BE2C (cell line): ENCODE data around the gene MRPL55.

Source experiments
- DNase-seq: peaks from one replicate; pipeline ENCODE4 v3.0.0-alpha.2; 2020
- H3K27me3 ChIP-seq: fragments of 250-450 bp; sonication (Bioruptor Pico); 2 replicates; pipeline ENCODE4 v1.5.1; 2020; ENCODE audit warnings: mild to moderate bottlenecking
- H3K36me3 ChIP-seq: fragments of 250-450 bp; sonication (Bioruptor Pico); 2 replicates; pipeline ENCODE4 v1.5.1; 2020; ENCODE audit warnings: mild to moderate bottlenecking
- H3K4me1 ChIP-seq: fragments of 250-450 bp; sonication (Bioruptor Pico); 2 replicates; pipeline ENCODE4 v1.5.1; 2020
- H3K4me3 ChIP-seq: 2 replicates; pipeline ENCODE4 v1.5.1; 2011; ENCODE audit warnings: low read depth, low read length
- H3K9me3 ChIP-seq: fragments of 250-450 bp; sonication (Bioruptor Pico); 2 replicates; pipeline ENCODE4 v1.5.1; 2020
- CTCF ChIP-seq: IDR thresholded peaks from 2 replicates; pipeline ENCODE4 v1.5.1; 2012; ENCODE audit warnings: mild to moderate bottlenecking, low read depth, low read length

The MRPL55 gene

GRCh38 chr1:228155596-228156514, 46.8 kb upstream of the MRPL55 start:
- Histone ChIP-seq H3K4me3 (no peak overlapping the region), H3K4me1 (peaks cover 2% of the 10 kb centered on the region; the same call in 1 of the 2 replicates), H3K27me3 (no peaks in the 10 kb centered on the region), H3K36me3 (no peaks in the 10 kb centered on the region), H3K9me3 (no peaks in the 10 kb centered on the region)
- no peak for TF ChIP-seq CTCF
- no peak for DNase-seq

- H3K27me3 ChIP-seq = no peaks in the 10 kb centered on the region
- H3K4me1 ChIP-seq = peaks cover 11% of the 10 kb centered on the region
- peak; percentile 7 for DNase-seq
- no peak for TF ChIP-seq CTCF
- no peaks in the 10 kb centered on the region for H3K9me3 ChIP-seq
- no peaks in the 10 kb centered on the region for H3K36me3 ChIP-seq
- no peak overlapping the region for H3K4me3 ChIP-seq
Measured at GRCh38 chr1:228154670-228155571, 45.8 kb upstream of the MRPL55 start.

GRCh38 chr1:228154021-228154669, 45.0 kb upstream of the MRPL55 start:
- no peaks in the 10 kb centered on the region for H3K9me3 ChIP-seq
- no peak for DNase-seq
- H3K27me3 ChIP-seq = no peaks in the 10 kb centered on the region
- TF ChIP-seq CTCF = no peak
- peaks cover 17% of the 10 kb centered on the region for H3K4me1 ChIP-seq
- no peak overlapping the region for H3K4me3 ChIP-seq
- H3K36me3 ChIP-seq = no peaks in the 10 kb centered on the region

- Histone ChIP-seq H3K4me3 (no peak overlapping the region), H3K27me3 (no peaks in the 10 kb centered on the region), H3K36me3 (no peaks in the 10 kb centered on the region), H3K4me1 (peaks cover 21% of the 10 kb centered on the region), H3K9me3 (no peaks in the 10 kb centered on the region)
- TF ChIP-seq CTCF = no peak
- DNase-seq = peak; percentile 7
Measured at GRCh38 chr1:228152918-228153258, 43.8 kb upstream of the MRPL55 start.

- no peaks in the 10 kb centered on the region for H3K9me3 ChIP-seq
- no peak overlapping the region for H3K4me3 ChIP-seq
- peaks cover 21% of the 10 kb centered on the region for H3K4me1 ChIP-seq
- TF ChIP-seq CTCF = no peak
- DNase-seq = peak; percentile 9
- H3K36me3 ChIP-seq = no peaks in the 10 kb centered on the region; the same call in 1 of the 2 replicates
- no peaks in the 10 kb centered on the region for H3K27me3 ChIP-seq
Measured at GRCh38 chr1:228152097-228152917, 43.2 kb upstream of the MRPL55 start.
